Fibroblast of villous mesenchyme (primary cell): ENCODE measurements around the gene SPSB1. TPM values are rescaled to one million over a fixed set of nuclear protein-coding genes. Genes with fewer than 3 reads are reported as not detected.
A peak's percentile ranks its signal among the peaks of the same experiment; 100 is the strongest.

Experiments used
- DNase-seq: peaks from one replicate; pipeline ENCODE4 v3.0.0-alpha.2; 2010; ENCODE audit warnings: low read depth
- H3K4me3 ChIP-seq: 2 replicates; pipeline ENCODE4 v1.5.1; 2011; ENCODE audit warnings: low read depth, mild to moderate bottlenecking, low read length
- CTCF ChIP-seq: IDR thresholded peaks from 2 replicates; pipeline ENCODE4 v1.5.1; 2012; ENCODE audit warnings: low read depth, mild to moderate bottlenecking, low read length; ENCODE audit not compliant: insufficient read depth
- total RNA-seq: library from RNA; depleted of rRNA; stranded (reverse); fragments of >200 nt; gene quantifications from 2 replicates; pipeline ENCODE4 v1.2.3, GENCODE V29; 2012

The SPSB1 gene
- total RNA-seq, 1 donor, result 20.7 TPM

GRCh38 chr1:9371391-9371935 is 78.8 kb downstream of the SPSB1 start:
- H3K4me3 ChIP-seq, result no peak overlapping the region
- no peak for TF ChIP-seq CTCF

GRCh38 chr1:9371951-9372350 is 79.3 kb downstream of the SPSB1 start:
- DNase-seq, result no peak
- no peak for TF ChIP-seq CTCF
- H3K4me3 ChIP-seq, result no peak overlapping the region

More at GRCh38 chr1:9371391-9371935, 78.8 kb downstream of the SPSB1 start:
- peak; percentile 92 for DNase-seq

GRCh38 chr1:9373619-9374018 is 80.9 kb downstream of the SPSB1 start:
- DNase-seq, result no peak
- H3K4me3 ChIP-seq, result no peak overlapping the region
- TF ChIP-seq CTCF, result no peak

- DNase-seq, result peak; percentile 45
- H3K4me3 ChIP-seq, result no peak overlapping the region
- TF ChIP-seq CTCF, result no peak
Measured at GRCh38 chr1:9374748-9375341, 82.2 kb downstream of the SPSB1 start.

GRCh38 chr1:9375912-9376311 is 83.2 kb downstream of the SPSB1 start:
- no peak for TF ChIP-seq CTCF
- no peak overlapping the region for H3K4me3 ChIP-seq
- peak; percentile 84 for DNase-seq

GRCh38 chr1:9376430-9376829 is 83.7 kb downstream of the SPSB1 start:
- no peak for TF ChIP-seq CTCF
- DNase-seq, result no peak
- H3K4me3 ChIP-seq, result no peak overlapping the region

GRCh38 chr1:9376886-9377333 is 84.2 kb downstream of the SPSB1 start:
- no peak overlapping the region for H3K4me3 ChIP-seq
- peak; percentile 84 for DNase-seq
- TF ChIP-seq CTCF, result no peak
